Activated B cell treated with CpG ODN at 0.5 μM for 24 hours (primary cell): ENCODE data around the gene RPL7L1. TPM values are rescaled to one million over a fixed set of nuclear protein-coding genes. Genes with fewer than 3 reads are reported as not detected.
A peak's percentile ranks its signal among the peaks of the same experiment; 100 is the strongest.

Source experiments
- ATAC-seq: fragments of 200-7000 bp; cut with Tn5 transposase; one replicate; pipeline ENCODE4 v1.10.0; 2021; ENCODE audit warnings: low read depth, mild to moderate bottlenecking, moderate library complexity
- CTCF ChIA-PET: fragments of 350-600 bp; sonication (Branson Sonifier 250); formaldehyde crosslinking; loops from one replicate; lab custom pipeline; 2021; ENCODE audit warnings: antibody characterized with exemption; lab: Charles Lee
- POLR2A ChIA-PET: fragments of 350-600 bp; sonication (Branson Sonifier 250); formaldehyde crosslinking; loops from one replicate; lab custom pipeline; 2021; ENCODE audit warnings: antibody characterized with exemption; lab: Charles Lee
- DNase-seq: peaks from one replicate; pipeline ENCODE4 v3.0.0; 2022
- H3K27ac Mint-ChIP-seq: one replicate; pipeline ENCODE4 v1.8.0; 2020; ENCODE audit warnings: mixed read lengths
- H3K27me3 Mint-ChIP-seq: one replicate; pipeline ENCODE4 v1.8.0; 2021; ENCODE audit warnings: mixed read lengths
- H3K36me3 Mint-ChIP-seq: one replicate; pipeline ENCODE4 v1.8.0; 2021; ENCODE audit warnings: low read depth, mixed read lengths
- H3K4me1 Mint-ChIP-seq: one replicate; pipeline ENCODE4 v1.8.0; 2021; ENCODE audit warnings: mixed read lengths
- H3K4me3 Mint-ChIP-seq: one replicate; pipeline ENCODE4 v1.8.0; 2020; ENCODE audit warnings: mild to moderate bottlenecking, mixed read lengths
- H3K9me3 Mint-ChIP-seq: one replicate; pipeline ENCODE4 v1.8.0; 2020; ENCODE audit warnings: mixed read lengths
- CTCF ChIP-seq: fragments of 200-600 bp; IDR thresholded peaks from one replicate; pipeline ENCODE4 v1.8.0; 2022; ENCODE audit warnings: antibody characterized with exemption, mild to moderate bottlenecking
- intact Hi-C: fragments of 100-400 bp; cut with micrococcal nuclease; formaldehyde crosslinking; loops from one replicate; pipeline ENCODE4 v1.15.1; 2024
- total RNA-seq: library from RNA; stranded (reverse); gene quantifications from 2 replicates; pipeline ENCODE4 v1.2.3, GENCODE V29; 2022

The RPL7L1 gene
- total RNA-seq, 1 donor from 2014 or later = 110 TPM

- POLR2A ChIA-PET = interaction anchor here (0.6 to 1.2 kb wide), 3 partner anchors 26 to 51 kb away, joined by 4 to 5 read pairs (median 4); partner anchors contain the start of gene PPP2R5D
- peak overlapping the region; percentile 15 for H3K4me3 Mint-ChIP-seq
- intact Hi-C loops = no loop called here
- ATAC-seq (peak; percentile 40), DNase-seq (no peak)
- H3K36me3 Mint-ChIP-seq = peaks cover 95% of the 10 kb centered on the region
- peak overlapping the region; percentile 71 for H3K27ac Mint-ChIP-seq
- H3K4me1 Mint-ChIP-seq = peaks cover 64% of the 10 kb centered on the region
- CTCF ChIA-PET = no interaction called here
- no peak for TF ChIP-seq CTCF
- H3K27me3 Mint-ChIP-seq = no peaks in the 10 kb centered on the region
- no peaks in the 10 kb centered on the region for H3K9me3 Mint-ChIP-seq
Observed at GRCh38 chr6:42935322-42935721, 55.9 kb downstream of the RPL7L1 start.

- POLR2A ChIA-PET = interaction anchor here (0.6 kb wide), 1 partner anchor 17 kb away, joined by 3 read pairs; no protein-coding TSS in a partner anchor
- H3K27ac Mint-ChIP-seq = peak overlapping the region; percentile 7
- H3K4me3 Mint-ChIP-seq = no peak overlapping the region
Observed at GRCh38 chr6:42936398-42936797, 57.0 kb downstream of the RPL7L1 start.

GRCh38 chr6:42937548-42938427, 58.4 kb downstream of the RPL7L1 start:
- peaks cover 90% of the 10 kb centered on the region for H3K36me3 Mint-ChIP-seq

More at GRCh38 chr6:42936398-42936797, 57.0 kb downstream of the RPL7L1 start:
- Mint-ChIP-seq H3K4me1 (peaks cover 54% of the 10 kb centered on the region), H3K27me3 (no peaks in the 10 kb centered on the region), H3K9me3 (no peaks in the 10 kb centered on the region), H3K36me3 (peaks cover 95% of the 10 kb centered on the region)
- intact Hi-C loops = no loop called here
- no peak for TF ChIP-seq CTCF
- no peak for DNase-seq
- no peak for ATAC-seq
- CTCF ChIA-PET = no interaction called here

GRCh38 chr6:42938428-42938796, 59.0 kb downstream of the RPL7L1 start:
- CTCF ChIA-PET = no interaction called here
- intact Hi-C loops = no loop called here
- peaks cover 88% of the 10 kb centered on the region for H3K36me3 Mint-ChIP-seq
- POLR2A ChIA-PET = interaction anchor here (0.8 to 3.1 kb wide), 2 partner anchors 9 to 43 kb away, joined by 3 to 23 read pairs; partner anchors contain the start of gene CNPY3
- no peak for TF ChIP-seq CTCF
- no peaks in the 10 kb centered on the region for H3K9me3 Mint-ChIP-seq
- no peaks in the 10 kb centered on the region for H3K27me3 Mint-ChIP-seq
- no peak overlapping the region for H3K4me3 Mint-ChIP-seq
- peaks cover 35% of the 10 kb centered on the region for H3K4me1 Mint-ChIP-seq
- H3K27ac Mint-ChIP-seq = no peak overlapping the region
- ATAC-seq = no peak
- DNase-seq = no peak

More at GRCh38 chr6:42937548-42938427, 58.4 kb downstream of the RPL7L1 start:
- Mint-ChIP-seq H3K27ac (no peak overlapping the region), H3K4me1 (peaks cover 41% of the 10 kb centered on the region), H3K9me3 (no peaks in the 10 kb centered on the region), H3K27me3 (no peaks in the 10 kb centered on the region), H3K4me3 (no peak overlapping the region)
- ATAC-seq (no peak), DNase-seq (no peak)
- CTCF ChIA-PET = interaction anchor here (0.6 kb wide), 1 partner anchor 24 kb away, joined by 3 read pairs; no protein-coding TSS in a partner anchor
- intact Hi-C loops = no loop called here
- TF ChIP-seq CTCF = no peak
- POLR2A ChIA-PET = interaction anchor here (0.5 to 3.1 kb wide), 4 partner anchors 8 to 57 kb away, joined by 3 to 23 read pairs (median 5); partner anchors contain the start of gene CNPY3
